HK-2 (cell line): ENCODE measurements around the gene CXCR5.

Experiments
- DNase-seq: peaks from one replicate; pipeline ENCODE4 v3.0.0-alpha.2; 2018; ENCODE audit not compliant: unreplicated experiment

CXCR5 gene

GRCh38 chr11:118913411-118914125 lies 29.9 kb downstream of the CXCR5 start:
- no peak for DNase-seq

GRCh38 chr11:118914178-118914918 lies 30.7 kb downstream of the CXCR5 start:
- DNase-seq = peak; percentile 64

DNA sequence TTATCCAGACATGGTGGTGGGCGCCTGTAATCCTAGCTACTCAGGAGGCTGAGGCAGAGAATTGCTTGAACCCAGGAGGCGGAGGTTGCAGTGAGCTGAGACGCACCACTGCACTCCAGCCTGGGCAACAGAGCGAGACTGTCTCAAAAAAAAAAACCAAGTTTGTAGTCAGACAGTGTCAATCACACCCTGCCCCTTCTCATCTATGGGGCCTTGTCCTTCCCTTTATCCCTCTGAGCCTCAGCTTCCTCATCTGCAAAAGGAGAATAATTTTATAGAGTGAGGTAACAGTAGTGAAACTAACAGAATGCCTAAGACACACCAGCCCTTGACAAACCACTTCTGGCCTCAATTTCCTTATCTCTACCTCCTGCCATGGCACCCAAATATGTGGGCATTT lies 31.3 kb downstream of the CXCR5 start:
- DNase-seq = no peak

DNA sequence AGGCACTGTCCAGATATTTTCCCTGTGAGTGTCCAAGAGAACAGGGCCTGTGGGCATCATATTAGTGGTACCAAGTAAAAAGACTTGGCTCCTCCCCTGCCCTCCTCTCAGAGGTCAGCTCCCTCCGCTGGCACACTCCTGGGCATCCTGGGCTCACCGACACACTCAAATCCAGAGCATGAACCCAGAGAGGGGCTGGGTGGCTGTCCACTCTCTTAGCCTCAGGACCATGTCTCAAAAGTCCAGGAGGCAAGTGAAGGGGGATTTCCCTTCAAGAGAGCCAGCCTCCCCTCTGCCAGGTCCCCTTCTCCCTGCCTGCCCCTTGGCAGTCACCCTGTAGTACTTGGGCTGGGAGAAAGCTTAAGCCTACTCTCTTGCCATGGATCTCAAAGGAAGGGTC lies 31.7 kb downstream of the CXCR5 start:
- DNase-seq = no peak

- DNase-seq = no peak
Observed at GRCh38 chr11:118915941-118916841, 32.5 kb downstream of the CXCR5 start.

DNA sequence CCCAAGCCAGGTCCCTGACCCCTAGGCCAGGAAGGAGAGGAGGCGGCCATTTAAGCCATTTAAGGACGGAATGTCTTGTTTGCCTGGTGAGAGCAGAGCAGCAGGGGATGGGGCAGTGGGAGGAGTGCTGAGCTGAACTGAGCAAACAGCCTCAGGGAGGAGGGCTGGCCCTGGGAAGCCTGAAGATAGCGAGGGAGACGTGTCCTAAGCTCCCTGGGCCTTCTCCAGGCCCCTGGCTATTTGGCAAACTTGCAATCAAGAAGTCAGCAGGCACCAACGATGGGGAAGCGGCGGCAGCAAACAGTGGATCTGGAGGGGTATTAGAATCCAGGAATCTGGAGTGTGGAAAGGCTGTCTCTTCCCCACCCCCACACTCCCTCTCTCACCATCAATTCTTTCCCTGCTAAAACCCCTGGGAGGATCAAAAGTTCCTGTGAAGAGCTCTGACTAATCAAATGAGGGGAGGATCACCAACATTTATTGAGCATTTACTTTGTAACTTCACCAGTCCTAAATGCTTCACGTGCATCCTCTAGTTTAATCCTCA lies 33.2 kb downstream of the CXCR5 start:
- DNase-seq = no peak

- DNase-seq = peak; percentile 38
Observed at GRCh38 chr11:118917481-118918127, 33.9 kb downstream of the CXCR5 start.

GRCh38 chr11:118918128-118918685 lies 34.5 kb downstream of the CXCR5 start:
- DNase-seq = peak; percentile 86

DNA sequence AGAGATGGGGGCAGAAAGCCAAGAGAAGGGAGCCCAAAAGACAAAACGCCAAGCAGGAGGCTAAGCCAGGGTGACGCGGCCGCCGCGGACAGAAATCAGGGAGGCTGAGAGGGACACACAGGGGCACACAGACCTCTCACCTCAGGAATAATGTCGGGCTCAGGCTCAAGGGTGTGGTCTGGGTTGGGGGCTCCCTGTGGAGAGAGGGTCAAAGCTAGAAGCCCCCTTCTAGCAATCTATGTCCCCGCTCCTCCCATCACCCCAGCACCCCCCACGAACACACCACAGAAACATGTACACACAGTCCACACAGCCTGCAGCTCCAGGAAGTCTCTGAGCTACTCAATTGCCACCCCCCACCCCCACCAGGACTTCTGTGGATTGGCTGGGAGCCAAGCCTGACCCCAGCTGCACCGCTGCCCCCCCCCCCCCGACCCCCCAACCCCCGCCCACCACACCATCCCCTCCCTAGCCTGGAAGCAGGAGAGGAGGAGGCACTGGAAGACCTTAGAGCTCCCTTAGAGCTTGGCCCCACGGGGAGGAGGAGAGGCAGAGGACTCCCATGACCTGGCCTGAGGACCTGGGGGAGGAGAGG lies 35.1 kb downstream of the CXCR5 start:
- DNase-seq = peak; percentile 71

- peak; percentile 35 for DNase-seq
Observed at GRCh38 chr11:118921121-118921928, 37.6 kb downstream of the CXCR5 start.

GRCh38 chr11:118921929-118922744 lies 38.4 kb downstream of the CXCR5 start:
- DNase-seq = peak; percentile 71

GRCh38 chr11:118922745-118923627 lies 39.3 kb downstream of the CXCR5 start:
- no peak for DNase-seq

DNA sequence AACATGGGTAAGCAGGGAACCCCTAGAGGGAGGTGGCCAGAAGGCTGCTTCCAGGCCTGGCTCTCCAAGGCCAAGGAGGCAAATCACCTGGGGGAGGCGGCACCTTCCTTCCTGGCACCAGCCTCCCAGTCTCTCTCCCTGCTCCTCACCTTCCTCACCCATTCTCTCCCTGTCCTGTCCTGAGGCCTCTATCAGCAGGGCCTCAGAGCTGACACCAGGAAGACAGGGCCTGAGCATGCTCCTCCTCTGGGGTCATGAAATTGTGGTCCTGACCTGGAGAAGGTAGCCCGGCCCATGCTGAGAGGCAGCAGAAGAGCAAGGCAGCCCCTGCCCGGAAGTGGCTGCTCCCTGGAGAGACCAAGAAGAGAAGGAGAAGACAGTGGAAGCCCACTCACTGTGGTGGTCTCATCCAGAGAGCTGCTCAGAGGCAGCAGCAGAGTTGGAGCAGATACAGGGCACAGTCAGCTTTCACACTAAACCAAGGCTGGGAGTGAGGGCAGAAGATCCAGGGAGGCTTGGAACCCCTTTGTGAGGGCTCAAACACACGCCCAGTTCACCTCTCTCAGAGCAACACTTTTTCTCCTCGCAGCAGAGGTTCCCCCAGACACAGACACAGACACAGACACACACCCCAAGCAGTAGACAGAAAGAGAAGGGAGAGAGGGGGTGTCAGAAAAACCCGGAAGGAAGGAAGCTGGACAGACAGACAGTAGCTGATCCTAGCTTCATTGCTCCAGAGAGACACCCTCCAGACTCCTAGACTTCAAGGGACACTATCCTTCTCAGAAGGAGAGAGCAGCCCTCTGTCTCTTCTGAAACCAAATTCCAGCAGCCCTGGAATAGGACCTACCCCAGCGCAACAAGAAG lies 40.3 kb downstream of the CXCR5 start:
- peak; percentile 30 for DNase-seq

- DNase-seq = peak; percentile 48
Observed at GRCh38 chr11:118924591-118925585, 41.2 kb downstream of the CXCR5 start.

- DNase-seq = no peak
Observed at GRCh38 chr11:118927554-118928100, 43.9 kb downstream of the CXCR5 start.
